Endothelial cell of umbilical vein (primary cell): ENCODE measurements around the gene RBMS1. TPM values are rescaled to one million over a fixed set of nuclear protein-coding genes. Genes with fewer than 3 reads are reported as not detected.

Source experiments
- BruUV-seq: library from RNA; stranded (reverse); fragments of 400-500 nt; replicated peaks from 2 replicates; lab custom pipeline; 2021; lab: Mats Ljungman, UMichigan
- CTCF ChIA-PET: fragments of 300-600, 350-600 bp; sonication (Branson Sonifier 250); formaldehyde crosslinking; loops from one replicate; lab custom pipeline; 2021; ENCODE audit warnings: antibody characterized with exemption, inconsistent platforms; lab: Charles Lee
- POLR2A ChIA-PET: fragments of 300-600, 350-600 bp; sonication (Branson Sonifier 250); formaldehyde crosslinking; loops from one replicate; lab custom pipeline; 2021; ENCODE audit warnings: antibody characterized with exemption, inconsistent platforms; lab: Charles Lee
- DNase-seq: peaks from one replicate; pipeline ENCODE4 v3.0.0-alpha.2; 2011; ENCODE audit warnings: low read depth, low spot score
- FAIRE-seq: peaks from 2 replicates; lab custom pipeline; 2011; peaks lifted over from hg19 to GRCh38; lab: Jason Lieb, UNC
- H2AFZ ChIP-seq: 2 replicates; pipeline ENCODE4 v1.6.0; 2012; ENCODE audit warnings: low read depth, low read length, control low read depth, inconsistent platforms
- H3K27ac ChIP-seq: 2 replicates; pipeline ENCODE4 v1.5.1; 2011; ENCODE audit warnings: low read depth, mild to moderate bottlenecking, control low read depth, low read length, moderate library complexity; ENCODE audit not compliant: insufficient read depth
- H3K27me3 ChIP-seq, 2 experiments: 2 replicates each; pipeline versions ENCODE4 v1.6.0 to v1.6.1; 2011; ENCODE audit warnings: low read length in 2 of 2, mixed read lengths in 1 of 2; ENCODE audit not compliant: control insufficient read depth in 2 of 2, insufficient read depth in 2 of 2
- H3K36me3 ChIP-seq, 2 experiments: 2 replicates in 1 of 2; 3 replicates in 1 of 2; pipeline ENCODE4 v1.5.1; 2011; ENCODE audit warnings: low read length in 2 of 2, mild to moderate bottlenecking in 1 of 2, moderate library complexity in 1 of 2; ENCODE audit not compliant: control insufficient read depth in 2 of 2, insufficient read depth in 2 of 2; ENCODE audit errors: extremely low read depth in 1 of 2
- H3K4me1 ChIP-seq: 3 replicates; pipeline ENCODE4 v1.5.1; 2011; ENCODE audit warnings: mild to moderate bottlenecking, low read length; ENCODE audit not compliant: control insufficient read depth, insufficient read depth; ENCODE audit errors: extremely low read depth
- H3K4me2 ChIP-seq: 2 replicates; pipeline ENCODE4 v1.6.1; 2011; ENCODE audit warnings: low read length, control low read depth, mixed read lengths; ENCODE audit not compliant: insufficient read depth
- H3K4me3 ChIP-seq, 3 experiments: fragments of 200-600 bp in 1 of 3; sonication (generic), shearing (Covaris generic) in 1 of 3; replicated peaks in 1 of 3; 2 replicates each; pipeline ENCODE4 v1.5.1; 2011 to 2016; ENCODE audit warnings: control low read depth in 3 of 3, low read length in 3 of 3, mild to moderate bottlenecking in 2 of 3, inconsistent platforms in 1 of 3, low read depth in 1 of 3, moderate library complexity in 1 of 3; ENCODE audit not compliant: insufficient read depth in 1 of 3
- H3K79me2 ChIP-seq: 2 replicates; pipeline ENCODE4 v1.6.0; 2012; ENCODE audit warnings: low read length, inconsistent platforms; ENCODE audit not compliant: control insufficient read depth, insufficient read depth
- H3K9ac ChIP-seq: replicated peaks from 2 replicates; pipeline ENCODE3; 2011; ENCODE audit warnings: low read length, control low read depth; ENCODE audit not compliant: insufficient read depth; ENCODE audit errors: extremely low read depth
- H3K9me1 ChIP-seq: replicated peaks from 3 replicates; pipeline ENCODE4 v1.6.0; 2011; ENCODE audit warnings: mild to moderate bottlenecking, low read length; ENCODE audit not compliant: control insufficient read depth, insufficient read depth; ENCODE audit errors: extremely low read depth
- H3K9me3 ChIP-seq: replicated peaks from 2 replicates; pipeline ENCODE4 v1.5.1; 2012; ENCODE audit warnings: low read length, inconsistent platforms; ENCODE audit not compliant: control insufficient read depth, insufficient read depth
- H4K20me1 ChIP-seq: replicated peaks from 2 replicates; pipeline ENCODE3; 2011; ENCODE audit warnings: mild to moderate bottlenecking, low read length; ENCODE audit not compliant: control insufficient read depth, insufficient read depth; ENCODE audit errors: extremely low read depth
- EZH2 ChIP-seq: IDR thresholded peaks from 2 replicates; pipeline ENCODE4 v1.6.1; 2012; ENCODE audit warnings: borderline replicate concordance, low read depth, mild to moderate bottlenecking, moderate library complexity, low read length, inconsistent platforms; ENCODE audit not compliant: severe bottlenecking
- FOS ChIP-seq: IDR thresholded peaks from 2 replicates; pipeline ENCODE4 v1.6.1; 2011; ENCODE audit warnings: mild to moderate bottlenecking, low read length, moderate library complexity, borderline replicate concordance; ENCODE audit not compliant: insufficient read depth
- GATA2 ChIP-seq: IDR thresholded peaks from 2 replicates; pipeline ENCODE4 v1.7.0; 2011; ENCODE audit warnings: low read depth, mild to moderate bottlenecking, moderate library complexity, mixed read lengths, low read length; ENCODE audit not compliant: insufficient read length, insufficient read depth
- JUN ChIP-seq: IDR thresholded peaks from 2 replicates; pipeline ENCODE4 v1.6.1; 2011; ENCODE audit warnings: borderline replicate concordance, low read depth; ENCODE audit not compliant: insufficient read length, insufficient read depth
- MYC ChIP-seq: IDR thresholded peaks from one replicate; pipeline ENCODE4 v1.6.1; 2011; ENCODE audit warnings: mild to moderate bottlenecking, low read depth, low read length
- POLR2A ChIP-seq: IDR thresholded peaks from 2 replicates; pipeline ENCODE4 v1.6.1; 2012; ENCODE audit warnings: low read depth, mild to moderate bottlenecking, control low read depth, low read length
- POLR2AphosphoS5 ChIP-seq: IDR thresholded peaks from 2 replicates; pipeline ENCODE4 v1.6.1; 2012; ENCODE audit warnings: low read depth, mild to moderate bottlenecking, control low read depth, low read length, moderate library complexity; ENCODE audit not compliant: insufficient read depth
- dilution Hi-C: fragments of 300-500 bp; cut with MboI; formaldehyde crosslinking; loops from one replicate; pipeline ENCODE4 v1.15.0; 2019; ENCODE audit warnings: low sequenced_read_pairs; ENCODE audit not compliant: extremely low pct_ligation_motif_present
- intact Hi-C: fragments of 100-400 bp; cut with micrococcal nuclease; formaldehyde crosslinking; loops from one replicate; pipeline ENCODE4 v1.10.0; 2022
- polyA plus RNA-seq, 4 experiments: library from polyadenylated mRNA; depleted of rRNA in 3 of 4; stranded (reverse) in 3 of 4; unstranded in 1 of 4; fragments of >200 nt; gene quantifications; 2 replicates each; pipeline versions ENCODE4 v1.2.1 to v1.2.3, GENCODE V29; 2011 to 2012; ENCODE audit warnings: missing spikeins in 1 of 4
- total RNA-seq: library from RNA; stranded (reverse); gene quantifications from 2 replicates; pipeline ENCODE4 v1.2.3, GENCODE V29; 2021
- TF ChIP-seq, protein P1 (sequence below): IDR thresholded peaks from 2 replicates; pipeline ENCODE4 v1.6.1; 2011; ENCODE audit not compliant: insufficient read depth, insufficient read length
- TF ChIP-seq, protein P2 (sequence below), 2 donors: IDR thresholded peaks; 1 replicate in 1 of 2; 2 replicates in 1 of 2; pipeline ENCODE4 v1.5.1; 2011; ENCODE audit warnings: low read length in 2 of 2, mild to moderate bottlenecking in 2 of 2, moderate library complexity in 2 of 2, control low read depth in 1 of 2, inconsistent platforms in 1 of 2, low read depth in 1 of 2; ENCODE audit not compliant: insufficient read depth in 1 of 2; ENCODE audit errors: extremely low read depth in 1 of 2

Gene RBMS1
- total and polyA plus RNA-seq, 2 donors (not counting 3 experiments of a cell fraction or from before 2014, with no cell fraction given): 60.0 to 93.3 TPM

DNA sequence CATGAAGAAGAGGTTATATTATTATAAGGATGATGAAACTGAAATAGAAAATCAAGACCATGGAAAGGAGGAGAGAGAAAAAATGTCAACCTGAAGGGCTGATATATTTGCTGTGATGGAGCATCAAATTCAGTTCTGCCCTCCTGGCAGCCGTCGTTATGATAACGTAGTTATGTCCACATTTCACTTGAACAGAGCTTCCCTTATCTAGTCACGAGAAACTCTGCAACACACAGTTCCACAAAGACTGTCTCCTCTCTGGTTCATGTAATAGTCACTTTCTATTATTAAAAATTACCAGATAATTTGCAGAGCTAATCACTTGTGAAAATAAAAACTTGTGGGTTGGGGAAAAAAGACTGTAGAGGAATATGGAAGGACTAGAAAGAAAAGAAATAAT is 19.5 kb upstream of the RBMS1 start:
- DNase-seq (no peak), FAIRE-seq (no peak)
- H3K9me1 ChIP-seq: no peaks in the 10 kb centered on the region
- H3K36me3 ChIP-seq: no peaks in the 10 kb centered on the region
- H2AFZ ChIP-seq: no peak overlapping the region
- no peak overlapping the region for H3K4me2 ChIP-seq
- ChIA-PET CTCF (no interaction called here), POLR2A (interaction anchor here (0.6 kb wide), 1 partner anchor 35 kb away, joined by 3 read pairs; no protein-coding TSS in a partner anchor)
- no peaks in the 10 kb centered on the region for H3K79me2 ChIP-seq
- TF ChIP-seq FOS (no peak), JUN (no peak), GATA2 (no peak), MYC (no peak), POLR2A (no peak), EZH2 (no peak), POLR2AphosphoS5 (no peak)
- TF ChIP-seq, protein P1, sequence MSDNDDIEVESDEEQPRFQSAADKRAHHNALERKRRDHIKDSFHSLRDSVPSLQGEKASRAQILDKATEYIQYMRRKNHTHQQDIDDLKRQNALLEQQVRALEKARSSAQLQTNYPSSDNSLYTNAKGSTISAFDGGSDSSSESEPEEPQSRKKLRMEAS: no peak
- TF ChIP-seq, protein P2, sequence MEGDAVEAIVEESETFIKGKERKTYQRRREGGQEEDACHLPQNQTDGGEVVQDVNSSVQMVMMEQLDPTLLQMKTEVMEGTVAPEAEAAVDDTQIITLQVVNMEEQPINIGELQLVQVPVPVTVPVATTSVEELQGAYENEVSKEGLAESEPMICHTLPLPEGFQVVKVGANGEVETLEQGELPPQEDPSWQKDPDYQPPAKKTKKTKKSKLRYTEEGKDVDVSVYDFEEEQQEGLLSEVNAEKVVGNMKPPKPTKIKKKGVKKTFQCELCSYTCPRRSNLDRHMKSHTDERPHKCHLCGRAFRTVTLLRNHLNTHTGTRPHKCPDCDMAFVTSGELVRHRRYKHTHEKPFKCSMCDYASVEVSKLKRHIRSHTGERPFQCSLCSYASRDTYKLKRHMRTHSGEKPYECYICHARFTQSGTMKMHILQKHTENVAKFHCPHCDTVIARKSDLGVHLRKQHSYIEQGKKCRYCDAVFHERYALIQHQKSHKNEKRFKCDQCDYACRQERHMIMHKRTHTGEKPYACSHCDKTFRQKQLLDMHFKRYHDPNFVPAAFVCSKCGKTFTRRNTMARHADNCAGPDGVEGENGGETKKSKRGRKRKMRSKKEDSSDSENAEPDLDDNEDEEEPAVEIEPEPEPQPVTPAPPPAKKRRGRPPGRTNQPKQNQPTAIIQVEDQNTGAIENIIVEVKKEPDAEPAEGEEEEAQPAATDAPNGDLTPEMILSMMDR (IDR thresholded peaks at IDR 0.05; ENCODE audit: extremely low read depth in 1 of 2, insufficient read depth in 1 of 2, low read depth in 1 of 2, low read length in 2 of 2): no peak
- H3K9me3 ChIP-seq: no peaks in the 10 kb centered on the region
- no TSS peak for BruUV-seq
- no peaks in the 10 kb centered on the region for H3K4me1 ChIP-seq
- dilution Hi-C loops (no loop called here), intact Hi-C loops (no loop called here)
- no peak overlapping the region for H3K27ac ChIP-seq
- no peak overlapping the region for H3K9ac ChIP-seq
- no peak overlapping the region for H3K4me3 ChIP-seq
- no peaks in the 10 kb centered on the region for H4K20me1 ChIP-seq
- no peaks in the 10 kb centered on the region for H3K27me3 ChIP-seq
